ENCODE results near the gene HIPK2. TPM values are rescaled to one million over a fixed set of nuclear protein-coding genes. Genes with fewer than 3 reads are reported as not detected.
A peak's percentile ranks its signal among the peaks of the same experiment; 100 is the strongest.

HIPK2 gene
- total RNA-seq, 2 donors from 2014 or later, result 95.1 to 125 TPM

DNA sequence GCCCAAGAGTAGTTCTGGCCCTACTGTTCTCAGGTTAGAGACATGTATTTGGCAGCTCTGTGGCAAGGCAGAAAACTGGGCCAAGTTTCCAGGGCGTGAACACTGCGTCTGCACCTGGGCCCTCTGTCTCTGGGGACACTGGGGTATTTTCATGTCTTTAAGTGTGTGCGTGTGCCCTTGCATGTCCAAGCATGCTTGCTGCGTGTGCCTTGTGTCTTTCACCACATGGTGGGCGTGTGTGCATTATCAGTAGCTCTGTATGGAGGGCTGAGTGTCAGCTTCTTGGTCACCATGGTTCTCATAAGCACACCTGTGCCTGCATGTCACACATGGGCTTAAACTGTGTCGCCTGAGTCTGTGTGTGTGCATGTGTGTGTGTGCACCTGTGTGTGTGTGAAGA is 69.3 kb downstream of the HIPK2 start:
- no peaks in the 10 kb centered on the region for H3K27me3 Mint-ChIP-seq (ENCODE audit: insufficient read depth)

DNA sequence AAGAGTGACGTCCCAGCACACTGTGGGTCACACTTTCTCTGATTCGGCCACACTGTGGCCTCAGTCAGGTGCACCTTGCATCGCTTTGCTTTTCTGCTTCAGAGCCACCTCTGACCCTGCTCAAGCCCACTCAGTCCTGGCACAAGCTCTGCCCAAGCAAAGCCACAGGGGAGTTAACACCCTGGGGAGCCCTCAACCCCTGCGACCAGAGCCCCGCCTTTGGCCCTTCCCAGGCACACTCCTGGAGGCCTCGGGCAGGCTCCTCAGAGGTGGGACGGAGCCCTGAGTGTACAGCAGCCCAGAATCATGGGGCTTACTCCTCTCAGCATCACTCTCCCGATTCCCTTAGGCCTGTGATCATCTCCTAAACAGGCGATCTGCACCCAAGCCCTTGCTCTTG is 71.0 kb downstream of the HIPK2 start:
- Histone ChIP-seq H3K27me3 (ENCODE audit: control insufficient read depth, insufficient read depth, low read length, poor library complexity, severe bottlenecking) (no peaks in the 10 kb centered on the region), H3K36me3 (ENCODE audit: control insufficient read depth, insufficient read depth, low read length) (peaks cover 67% of the 10 kb centered on the region), H3K27ac (ENCODE audit: low read depth, low read length) (no peak overlapping the region), H3K4me1 (ENCODE audit: control insufficient read depth, insufficient read depth, low read length) (no peaks in the 10 kb centered on the region), H3K4me3 (ENCODE audit: low read length) (no peak overlapping the region), H3K9ac (ENCODE audit: extremely low read depth, low read length, poor library complexity, severe bottlenecking) (no peak overlapping the region), H3K9me3 (ENCODE audit: control insufficient read depth, low read length) (no peaks in the 10 kb centered on the region)
- 92 to 93% methylated on average over 9 of the region's 9 CpGs for WGBS, 2 experiments (ENCODE audit: insufficient coverage in 1 of 2, insufficient read length in 1 of 2)
- Mint-ChIP-seq H3K27me3 (ENCODE audit: insufficient read depth) (no peaks in the 10 kb centered on the region), H3K9me3 (no peaks in the 10 kb centered on the region), H3K27ac (no peak overlapping the region), H3K4me1 (peaks cover 5% of the 10 kb centered on the region), H3K4me3 (no peak overlapping the region), H3K36me3 (ENCODE audit: low read depth) (peaks cover 34% of the 10 kb centered on the region)
- TF ChIP-seq, protein P1, sequence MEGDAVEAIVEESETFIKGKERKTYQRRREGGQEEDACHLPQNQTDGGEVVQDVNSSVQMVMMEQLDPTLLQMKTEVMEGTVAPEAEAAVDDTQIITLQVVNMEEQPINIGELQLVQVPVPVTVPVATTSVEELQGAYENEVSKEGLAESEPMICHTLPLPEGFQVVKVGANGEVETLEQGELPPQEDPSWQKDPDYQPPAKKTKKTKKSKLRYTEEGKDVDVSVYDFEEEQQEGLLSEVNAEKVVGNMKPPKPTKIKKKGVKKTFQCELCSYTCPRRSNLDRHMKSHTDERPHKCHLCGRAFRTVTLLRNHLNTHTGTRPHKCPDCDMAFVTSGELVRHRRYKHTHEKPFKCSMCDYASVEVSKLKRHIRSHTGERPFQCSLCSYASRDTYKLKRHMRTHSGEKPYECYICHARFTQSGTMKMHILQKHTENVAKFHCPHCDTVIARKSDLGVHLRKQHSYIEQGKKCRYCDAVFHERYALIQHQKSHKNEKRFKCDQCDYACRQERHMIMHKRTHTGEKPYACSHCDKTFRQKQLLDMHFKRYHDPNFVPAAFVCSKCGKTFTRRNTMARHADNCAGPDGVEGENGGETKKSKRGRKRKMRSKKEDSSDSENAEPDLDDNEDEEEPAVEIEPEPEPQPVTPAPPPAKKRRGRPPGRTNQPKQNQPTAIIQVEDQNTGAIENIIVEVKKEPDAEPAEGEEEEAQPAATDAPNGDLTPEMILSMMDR (conservative IDR thresholded peaks at IDR 0.05), result no peak
- no peak for DNase-seq

More for the DNA sequence above, 69.3 kb downstream of the HIPK2 start:
- no peaks in the 10 kb centered on the region for H3K9me3 ChIP-seq (ENCODE audit: control insufficient read depth, low read length)
- no peak overlapping the region for H3K4me3 Mint-ChIP-seq
- H3K9me3 Mint-ChIP-seq, result no peaks in the 10 kb centered on the region
- H3K27ac Mint-ChIP-seq, result no peak overlapping the region
- no peak overlapping the region for H3K27ac ChIP-seq (ENCODE audit: low read depth, low read length)
- peaks cover 8% of the 10 kb centered on the region for H3K4me1 ChIP-seq (ENCODE audit: control insufficient read depth, insufficient read depth, low read length)
- H3K4me3 ChIP-seq (ENCODE audit: low read length), result no peak overlapping the region
- peaks cover 71% of the 10 kb centered on the region for H3K36me3 ChIP-seq (ENCODE audit: control insufficient read depth, insufficient read depth, low read length)
- peaks cover 38% of the 10 kb centered on the region for H3K36me3 Mint-ChIP-seq (ENCODE audit: low read depth)
- peak; percentile 17 for DNase-seq
- H3K9ac ChIP-seq (ENCODE audit: extremely low read depth, low read length, poor library complexity, severe bottlenecking), result no peak overlapping the region
- whole genome bisulfite sequencing, 2 experiments (ENCODE audit: insufficient coverage in 1 of 2, insufficient read length in 1 of 2), result 96 to 100% methylated on average over 5 to 6 of the region's 6 CpGs
- no peaks in the 10 kb centered on the region for H3K27me3 ChIP-seq (ENCODE audit: control insufficient read depth, insufficient read depth, low read length, poor library complexity, severe bottlenecking)
- peaks cover 22% of the 10 kb centered on the region for H3K4me1 Mint-ChIP-seq
- TF ChIP-seq, protein P1 (conservative IDR thresholded peaks at IDR 0.05), result no peak

- H3K27me3 Mint-ChIP-seq (ENCODE audit: insufficient read depth), result no peaks in the 10 kb centered on the region
- no peaks in the 10 kb centered on the region for H3K27me3 ChIP-seq (ENCODE audit: control insufficient read depth, insufficient read depth, low read length, poor library complexity, severe bottlenecking)
- H3K9me3 ChIP-seq (ENCODE audit: control insufficient read depth, low read length), result no peaks in the 10 kb centered on the region
- 94 to 96% methylated on average over 8 of the region's 8 CpGs for WGBS, 2 experiments (ENCODE audit: insufficient coverage in 1 of 2, insufficient read length in 1 of 2)
- no peaks in the 10 kb centered on the region for H3K9me3 Mint-ChIP-seq
- H3K4me1 ChIP-seq (ENCODE audit: control insufficient read depth, insufficient read depth, low read length), result no peaks in the 10 kb centered on the region
- H3K4me1 Mint-ChIP-seq, result peaks cover 4% of the 10 kb centered on the region
- H3K36me3 ChIP-seq (ENCODE audit: control insufficient read depth, insufficient read depth, low read length), result peaks cover 61% of the 10 kb centered on the region
- H3K4me3 Mint-ChIP-seq, result no peak overlapping the region
- no peak overlapping the region for H3K4me3 ChIP-seq (ENCODE audit: low read length)
- H3K36me3 Mint-ChIP-seq (ENCODE audit: low read depth), result peaks cover 19% of the 10 kb centered on the region
- no peak overlapping the region for H3K27ac ChIP-seq (ENCODE audit: low read depth, low read length)
- TF ChIP-seq, protein P1 (conservative IDR thresholded peaks at IDR 0.05), result no peak
- no peak overlapping the region for H3K27ac Mint-ChIP-seq
- no peak overlapping the region for H3K9ac ChIP-seq (ENCODE audit: extremely low read depth, low read length, poor library complexity, severe bottlenecking)
- DNase-seq, result peak; percentile 13
Observed at GRCh38 chr7:139704308-139704879, 73.4 kb downstream of the HIPK2 start.
